HL-60 (cell line): Measurements from ENCODE around the gene SETD7.

Source experiments
- DNase-seq, 2 experiments: peaks; one replicate each; pipeline ENCODE4 v3.0.0-alpha.2; 2010 to 2020; ENCODE audit warnings: low read depth in 1 of 2, low spot score in 1 of 2
- H3K27ac ChIP-seq: fragments of 250-450 bp; sonication (Bioruptor Pico); replicated peaks from 2 replicates; pipeline ENCODE4 v1.5.1; 2020; ENCODE audit warnings: mild to moderate bottlenecking, moderate library complexity
- H3K27me3 ChIP-seq: fragments of 250-450 bp; sonication (Bioruptor Pico); 2 replicates; pipeline ENCODE4 v1.5.1; 2021; ENCODE audit warnings: mild to moderate bottlenecking, moderate library complexity; ENCODE audit not compliant: insufficient read depth, poor library complexity, severe bottlenecking
- H3K4me3 ChIP-seq: replicated peaks from 2 replicates; pipeline ENCODE4 v1.5.1; 2011; ENCODE audit warnings: mild to moderate bottlenecking, control low read depth, low read length; ENCODE audit not compliant: insufficient read depth
- CTCF ChIP-seq: IDR thresholded peaks from one replicate; pipeline ENCODE4 v1.5.1; 2011; ENCODE audit warnings: low read length, control low read depth, inconsistent platforms; ENCODE audit not compliant: insufficient read depth
- GABPA ChIP-seq: IDR thresholded peaks from 2 replicates; pipeline ENCODE4 v1.6.1; 2012; ENCODE audit warnings: low read depth
- POLR2AphosphoS5 ChIP-seq: IDR thresholded peaks from 2 replicates; pipeline ENCODE4 v1.6.1; 2012; ENCODE audit warnings: low read depth
- SPI1 ChIP-seq: IDR thresholded peaks from 2 replicates; pipeline ENCODE4 v1.6.1; 2012; ENCODE audit warnings: low read depth, mild to moderate bottlenecking, borderline replicate concordance
- TF ChIP-seq, protein P1 (sequence below): IDR thresholded peaks from 2 replicates; pipeline ENCODE4 v1.6.1; 2012; ENCODE audit warnings: low read depth; ENCODE audit not compliant: insufficient replicate concordance

SETD7 gene

DNA sequence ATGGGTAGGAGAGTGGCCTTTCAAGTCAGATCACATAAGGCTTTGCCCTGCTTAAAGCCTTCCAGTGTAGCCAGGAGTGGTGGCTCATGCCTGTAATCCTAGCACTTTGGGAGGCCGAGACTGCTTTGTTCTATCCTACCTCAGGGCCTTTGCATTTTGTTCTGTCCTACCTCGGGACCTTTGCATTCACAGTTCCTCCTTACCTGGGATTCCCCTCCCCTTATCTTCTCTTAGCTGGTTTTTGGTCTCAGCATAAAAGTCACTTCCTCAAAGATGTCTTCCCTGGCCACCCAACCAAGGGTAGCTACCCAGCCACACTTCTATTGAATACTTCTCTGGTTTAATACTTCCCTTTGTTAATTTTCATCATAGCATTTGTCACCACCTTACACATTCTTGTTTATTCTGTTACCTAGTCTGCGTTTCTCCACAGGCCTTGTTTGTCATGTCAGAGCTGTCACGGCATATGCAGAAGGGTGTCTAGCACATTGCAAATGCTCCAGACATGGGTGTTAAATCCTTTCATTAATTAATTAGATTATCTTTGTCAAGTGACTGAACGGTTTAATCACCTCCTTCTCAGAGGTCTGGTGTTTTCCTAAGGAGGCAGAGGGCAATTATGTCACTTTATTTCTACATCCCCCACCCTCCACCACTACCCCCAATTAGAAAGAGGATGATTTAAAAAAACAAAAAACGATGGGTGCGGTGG is 11.3 kb upstream of the SETD7 start:
- DNase-seq: no peak
- TF ChIP-seq, protein P1, sequence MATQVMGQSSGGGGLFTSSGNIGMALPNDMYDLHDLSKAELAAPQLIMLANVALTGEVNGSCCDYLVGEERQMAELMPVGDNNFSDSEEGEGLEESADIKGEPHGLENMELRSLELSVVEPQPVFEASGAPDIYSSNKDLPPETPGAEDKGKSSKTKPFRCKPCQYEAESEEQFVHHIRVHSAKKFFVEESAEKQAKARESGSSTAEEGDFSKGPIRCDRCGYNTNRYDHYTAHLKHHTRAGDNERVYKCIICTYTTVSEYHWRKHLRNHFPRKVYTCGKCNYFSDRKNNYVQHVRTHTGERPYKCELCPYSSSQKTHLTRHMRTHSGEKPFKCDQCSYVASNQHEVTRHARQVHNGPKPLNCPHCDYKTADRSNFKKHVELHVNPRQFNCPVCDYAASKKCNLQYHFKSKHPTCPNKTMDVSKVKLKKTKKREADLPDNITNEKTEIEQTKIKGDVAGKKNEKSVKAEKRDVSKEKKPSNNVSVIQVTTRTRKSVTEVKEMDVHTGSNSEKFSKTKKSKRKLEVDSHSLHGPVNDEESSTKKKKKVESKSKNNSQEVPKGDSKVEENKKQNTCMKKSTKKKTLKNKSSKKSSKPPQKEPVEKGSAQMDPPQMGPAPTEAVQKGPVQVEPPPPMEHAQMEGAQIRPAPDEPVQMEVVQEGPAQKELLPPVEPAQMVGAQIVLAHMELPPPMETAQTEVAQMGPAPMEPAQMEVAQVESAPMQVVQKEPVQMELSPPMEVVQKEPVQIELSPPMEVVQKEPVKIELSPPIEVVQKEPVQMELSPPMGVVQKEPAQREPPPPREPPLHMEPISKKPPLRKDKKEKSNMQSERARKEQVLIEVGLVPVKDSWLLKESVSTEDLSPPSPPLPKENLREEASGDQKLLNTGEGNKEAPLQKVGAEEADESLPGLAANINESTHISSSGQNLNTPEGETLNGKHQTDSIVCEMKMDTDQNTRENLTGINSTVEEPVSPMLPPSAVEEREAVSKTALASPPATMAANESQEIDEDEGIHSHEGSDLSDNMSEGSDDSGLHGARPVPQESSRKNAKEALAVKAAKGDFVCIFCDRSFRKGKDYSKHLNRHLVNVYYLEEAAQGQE: no peak
- peak; percentile 77; the same call in 1 of the 2 replicates for TF ChIP-seq SPI1
- H3K27me3 ChIP-seq: no peaks in the 10 kb centered on the region
- H3K4me3 ChIP-seq: no peak overlapping the region
- H3K27ac ChIP-seq: 0 out of 2 replicates have a peak overlapping the region, but pooled peaks have one; percentile 28

DNA sequence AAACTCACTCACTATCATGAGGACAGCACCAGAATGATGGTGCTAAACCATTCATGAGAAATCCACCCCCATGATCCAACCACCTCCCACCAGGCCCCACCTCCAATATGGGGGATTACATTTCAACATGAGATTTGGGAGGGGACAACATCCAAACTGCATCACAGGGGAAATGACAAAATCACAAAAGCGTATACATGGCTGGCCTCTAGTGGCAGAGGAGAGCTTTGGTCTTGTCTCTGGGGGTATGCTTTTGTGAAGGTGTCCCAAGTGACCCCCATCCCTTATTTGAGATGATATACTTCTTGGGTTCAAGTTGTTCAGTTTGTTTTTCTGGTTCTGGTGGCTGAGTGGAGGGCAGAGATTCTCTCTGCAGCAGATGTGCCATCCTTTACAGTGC is 8.5 kb upstream of the SETD7 start:
- no peaks in the 10 kb centered on the region for H3K27me3 ChIP-seq
- no peak for DNase-seq
- H3K4me3 ChIP-seq: no peak overlapping the region
- no peak overlapping the region for H3K27ac ChIP-seq
- TF ChIP-seq POLR2AphosphoS5 (no peak), SPI1 (no peak), CTCF (no peak), GABPA (no peak)
- TF ChIP-seq, protein P1: no peak

- no peak overlapping the region for H3K4me3 ChIP-seq
- DNase-seq: no peak
- no peaks in the 10 kb centered on the region for H3K27me3 ChIP-seq
- no peak overlapping the region for H3K27ac ChIP-seq
- no peak for TF ChIP-seq CTCF
- no peak for TF ChIP-seq GABPA
- no peak for TF ChIP-seq POLR2AphosphoS5
- TF ChIP-seq SPI1: no peak
Observed at GRCh38 chr4:139563515-139563914, 7.5 kb upstream of the SETD7 start.

GRCh38 chr4:139562839-139563238 is 6.8 kb upstream of the SETD7 start:
- H3K27me3 ChIP-seq: no peaks in the 10 kb centered on the region
- no peak for TF ChIP-seq CTCF
- no peak for TF ChIP-seq GABPA
- no peak for TF ChIP-seq POLR2AphosphoS5
- no peak for TF ChIP-seq SPI1
- TF ChIP-seq, protein P1: no peak
- no peak overlapping the region for H3K4me3 ChIP-seq
- H3K27ac ChIP-seq: no peak overlapping the region
- no peak for DNase-seq
